Loucy (cell line): ENCODE results near the gene FMNL1.

ENCODE experiments used
- H2AFZ ChIP-seq: fragments of 200-600 bp; sonication (generic); 2 replicates; pipeline ENCODE4 v1.6.0; 2016; ENCODE audit warnings: antibody characterized with exemption, mild to moderate bottlenecking, low read length, moderate library complexity
- H3F3A ChIP-seq: fragments of 200-600 bp; 2 replicates; pipeline ENCODE4 v1.6.0; 2016; ENCODE audit warnings: antibody characterized with exemption, low read depth, mild to moderate bottlenecking
- H3K27me3 ChIP-seq: fragments of 200-600 bp; sonication (generic); 2 replicates; pipeline ENCODE4 v1.6.1; 2014; ENCODE audit warnings: low read length, mild to moderate bottlenecking; ENCODE audit not compliant: insufficient read depth, poor library complexity, severe bottlenecking
- H3K36me3 ChIP-seq: fragments of 200-600 bp; sonication (generic); 2 replicates; pipeline ENCODE4 v1.6.1; 2016; ENCODE audit warnings: low read length; ENCODE audit not compliant: insufficient read depth
- H3K4me1 ChIP-seq: fragments of 200-600 bp; sonication (generic); 2 replicates; pipeline ENCODE4 v1.5.1; 2014; ENCODE audit warnings: low read length, mild to moderate bottlenecking; ENCODE audit not compliant: insufficient read depth, poor library complexity, severe bottlenecking
- H3K4me2 ChIP-seq: fragments of 200-600 bp; sonication (generic); 2 replicates; pipeline ENCODE4 v1.6.0; 2014; ENCODE audit warnings: antibody characterized with exemption, low read length, low read depth, mild to moderate bottlenecking; ENCODE audit not compliant: poor library complexity, severe bottlenecking
- H3K4me3 ChIP-seq: fragments of 200-600 bp; sonication (generic); 2 replicates; pipeline ENCODE4 v1.5.1; 2014; ENCODE audit warnings: low read length, mild to moderate bottlenecking, mixed read lengths; ENCODE audit not compliant: poor library complexity, severe bottlenecking
- H3K79me2 ChIP-seq: fragments of 200-600 bp; sonication (generic); 2 replicates; pipeline ENCODE4 v1.6.1; 2014; ENCODE audit warnings: low read length; ENCODE audit not compliant: insufficient read depth
- H3K9ac ChIP-seq: fragments of 200-600 bp; sonication (generic); 2 replicates; pipeline ENCODE4 v1.6.0; 2014; ENCODE audit warnings: mild to moderate bottlenecking, low read depth, low read length, moderate library complexity; ENCODE audit not compliant: poor library complexity, severe bottlenecking
- H3K9me2 ChIP-seq: fragments of 200-600 bp; sonication (generic); replicated peaks from 2 replicates; pipeline ENCODE4 v1.6.1; 2016; ENCODE audit warnings: low read depth, low read length, mixed read lengths
- H3K9me3 ChIP-seq: fragments of 200-600 bp; sonication (generic); 2 replicates; pipeline ENCODE4 v1.6.1; 2014; ENCODE audit warnings: mild to moderate bottlenecking, antibody characterized with exemption, low read length, low read depth; ENCODE audit not compliant: insufficient read depth
- H4K20me1 ChIP-seq: fragments of 200-600 bp; sonication (generic); 2 replicates; pipeline ENCODE4 v1.6.0; 2014; ENCODE audit warnings: antibody characterized with exemption, low read length, mild to moderate bottlenecking; ENCODE audit not compliant: insufficient read depth, poor library complexity, severe bottlenecking
- EZH2phosphoT487 ChIP-seq: fragments of 200-600 bp; IDR thresholded peaks from 2 replicates; pipeline ENCODE4 v1.6.1; 2018; ENCODE audit warnings: antibody characterized with exemption, mild to moderate bottlenecking, moderate library complexity, borderline replicate concordance
- TF ChIP-seq, protein P1 (sequence below): fragments of 200-600 bp; sonication (generic); conservative IDR thresholded peaks from 2 replicates; pipeline ENCODE4 v1.5.1; 2014; ENCODE audit warnings: mild to moderate bottlenecking, antibody characterized with exemption, low read length

FMNL1 gene

GRCh38 chr17:45296003-45296832 is 74.5 kb downstream of the FMNL1 start:
- peaks cover 30% of the 10 kb centered on the region; the same call in 1 of the 2 replicates for H3K79me2 ChIP-seq

GRCh38 chr17:45296833-45297124 is 75.1 kb downstream of the FMNL1 start:
- Histone ChIP-seq H3F3A (no peaks in the 10 kb centered on the region), H2AFZ (no peak overlapping the region), H3K4me2 (no peak overlapping the region), H3K4me3 (no peak overlapping the region), H3K79me2 (peaks cover 30% of the 10 kb centered on the region; the same call in 1 of the 2 replicates), H3K27me3 (no peaks in the 10 kb centered on the region), H3K4me1 (peaks cover 22% of the 10 kb centered on the region), H3K9ac (no peak overlapping the region), H4K20me1 (no peaks in the 10 kb centered on the region), H3K9me3 (no peaks in the 10 kb centered on the region), H3K9me2 (no peaks in the 10 kb centered on the region), H3K36me3 (no peaks in the 10 kb centered on the region)
- no peak for TF ChIP-seq EZH2phosphoT487
- TF ChIP-seq, protein P1, sequence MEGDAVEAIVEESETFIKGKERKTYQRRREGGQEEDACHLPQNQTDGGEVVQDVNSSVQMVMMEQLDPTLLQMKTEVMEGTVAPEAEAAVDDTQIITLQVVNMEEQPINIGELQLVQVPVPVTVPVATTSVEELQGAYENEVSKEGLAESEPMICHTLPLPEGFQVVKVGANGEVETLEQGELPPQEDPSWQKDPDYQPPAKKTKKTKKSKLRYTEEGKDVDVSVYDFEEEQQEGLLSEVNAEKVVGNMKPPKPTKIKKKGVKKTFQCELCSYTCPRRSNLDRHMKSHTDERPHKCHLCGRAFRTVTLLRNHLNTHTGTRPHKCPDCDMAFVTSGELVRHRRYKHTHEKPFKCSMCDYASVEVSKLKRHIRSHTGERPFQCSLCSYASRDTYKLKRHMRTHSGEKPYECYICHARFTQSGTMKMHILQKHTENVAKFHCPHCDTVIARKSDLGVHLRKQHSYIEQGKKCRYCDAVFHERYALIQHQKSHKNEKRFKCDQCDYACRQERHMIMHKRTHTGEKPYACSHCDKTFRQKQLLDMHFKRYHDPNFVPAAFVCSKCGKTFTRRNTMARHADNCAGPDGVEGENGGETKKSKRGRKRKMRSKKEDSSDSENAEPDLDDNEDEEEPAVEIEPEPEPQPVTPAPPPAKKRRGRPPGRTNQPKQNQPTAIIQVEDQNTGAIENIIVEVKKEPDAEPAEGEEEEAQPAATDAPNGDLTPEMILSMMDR: no peak

More at GRCh38 chr17:45296003-45296832, 74.5 kb downstream of the FMNL1 start:
- TF ChIP-seq EZH2phosphoT487: no peak
- TF ChIP-seq, protein P1: no peak
- no peaks in the 10 kb centered on the region for H3K27me3 ChIP-seq
- H3K9me3 ChIP-seq: no peaks in the 10 kb centered on the region
- no peaks in the 10 kb centered on the region for H3F3A ChIP-seq
- no peaks in the 10 kb centered on the region for H3K9me2 ChIP-seq
- H2AFZ ChIP-seq: no peak overlapping the region
- H3K4me1 ChIP-seq: peaks cover 22% of the 10 kb centered on the region
- no peak overlapping the region for H3K4me2 ChIP-seq
- H3K36me3 ChIP-seq: no peaks in the 10 kb centered on the region
- H3K4me3 ChIP-seq: no peak overlapping the region
- no peak overlapping the region for H3K9ac ChIP-seq
- H4K20me1 ChIP-seq: no peaks in the 10 kb centered on the region
